H9 (cell line): ENCODE data around the gene TMCC3. TPM values are rescaled to one million over a fixed set of nuclear protein-coding genes. Genes with fewer than 3 reads are reported as not detected.

Experiments
- DNase-seq: peaks from one replicate; pipeline ENCODE4 v3.0.0-alpha.2; 2017
- H2AFZ ChIP-seq: one replicate; pipeline ENCODE4 v1.6.1; 2013; ENCODE audit warnings: mild to moderate bottlenecking, low read length, control low read depth, moderate library complexity
- H2AK5ac ChIP-seq: 2 replicates; pipeline ENCODE4 v1.6.1; 2013; ENCODE audit warnings: low read length, control low read depth, mixed read lengths; ENCODE audit not compliant: insufficient read length
- H2BK120ac ChIP-seq: one replicate; pipeline ENCODE4 v1.6.1; 2013; ENCODE audit warnings: low read depth, mild to moderate bottlenecking, low read length, control low read depth, inconsistent platforms; ENCODE audit not compliant: poor library complexity, severe bottlenecking
- H2BK12ac ChIP-seq: 2 replicates; pipeline ENCODE4 v1.6.1; 2013; ENCODE audit warnings: low read length, control low read depth, mixed read lengths, low read depth; ENCODE audit not compliant: insufficient read length
- H2BK15ac ChIP-seq: 2 replicates; pipeline ENCODE4 v1.6.1; 2013; ENCODE audit warnings: low read depth, low read length, control low read depth
- H2BK20ac ChIP-seq: one replicate; pipeline ENCODE4 v1.6.1; 2013; ENCODE audit warnings: low read depth, mild to moderate bottlenecking, low read length, control low read depth, inconsistent platforms; ENCODE audit not compliant: poor library complexity, severe bottlenecking
- H2BK5ac ChIP-seq: 2 replicates; pipeline ENCODE4 v1.6.1; 2013; ENCODE audit warnings: low read length, control low read depth, mixed read lengths; ENCODE audit not compliant: insufficient read length
- H3K14ac ChIP-seq: 2 replicates; pipeline ENCODE4 v1.6.1; 2013; ENCODE audit warnings: low read length, control low read depth; ENCODE audit not compliant: insufficient read depth
- H3K18ac ChIP-seq: 2 replicates; pipeline ENCODE4 v1.6.1; 2013; ENCODE audit warnings: low read depth, mild to moderate bottlenecking, mixed read lengths, low read length, control low read depth; ENCODE audit not compliant: insufficient read length
- H3K23ac ChIP-seq: 2 replicates; pipeline ENCODE4 v1.6.1; 2013; ENCODE audit warnings: low read length, control low read depth, mixed read lengths, low read depth; ENCODE audit not compliant: insufficient read length
- H3K23me2 ChIP-seq: 2 replicates; pipeline ENCODE4 v1.6.1; 2013; ENCODE audit warnings: low read depth, mild to moderate bottlenecking, mixed read lengths, low read length, control low read depth; ENCODE audit not compliant: insufficient read length, poor library complexity, severe bottlenecking
- H3K27ac ChIP-seq: 2 replicates; pipeline ENCODE4 v1.5.1; 2013; ENCODE audit warnings: low read length, control low read depth, mixed read lengths, low read depth; ENCODE audit not compliant: insufficient read length
- H3K27me3 ChIP-seq: 2 replicates; pipeline ENCODE4 v1.6.1; 2013; ENCODE audit warnings: low read length, control low read depth, inconsistent platforms; ENCODE audit not compliant: insufficient read depth
- H3K4ac ChIP-seq: 2 replicates; pipeline ENCODE4 v1.6.1; 2013; ENCODE audit warnings: low read depth, mild to moderate bottlenecking, control low read depth, inconsistent platforms, low read length, moderate library complexity
- H3K4me1 ChIP-seq: 2 replicates; pipeline ENCODE4 v1.6.1; 2013; ENCODE audit warnings: low read length, control low read depth, inconsistent platforms; ENCODE audit not compliant: insufficient read depth
- H3K4me2 ChIP-seq: 2 replicates; pipeline ENCODE4 v1.6.1; 2013; ENCODE audit warnings: low read length, control low read depth, mixed read lengths; ENCODE audit not compliant: insufficient read length, insufficient read depth
- H3K56ac ChIP-seq: 2 replicates; pipeline ENCODE4 v1.6.1; 2013; ENCODE audit warnings: low read depth, mild to moderate bottlenecking, mixed read lengths, low read length, control low read depth; ENCODE audit not compliant: insufficient read length
- H3K79me1 ChIP-seq: 2 replicates; pipeline ENCODE4 v1.6.1; 2013; ENCODE audit warnings: low read depth, mild to moderate bottlenecking, moderate library complexity, low read length, control low read depth, inconsistent platforms; ENCODE audit not compliant: insufficient read depth, poor library complexity, severe bottlenecking
- H3K79me2 ChIP-seq: 2 replicates; pipeline ENCODE4 v1.6.1; 2013; ENCODE audit warnings: low read length, control low read depth, inconsistent platforms; ENCODE audit not compliant: insufficient read depth
- H3K9ac ChIP-seq: 2 replicates; pipeline ENCODE4 v1.6.1; 2013; ENCODE audit warnings: low read length, control low read depth, mixed read lengths; ENCODE audit not compliant: insufficient read length; ENCODE audit errors: extremely low read depth
- H3K9me3 ChIP-seq: one replicate; pipeline ENCODE4 v1.6.1; 2013; ENCODE audit warnings: low read depth, low read length, inconsistent platforms; ENCODE audit not compliant: control insufficient read depth
- H3T11ph ChIP-seq: one replicate; pipeline ENCODE4 v1.6.1; 2013; ENCODE audit warnings: mild to moderate bottlenecking, low read length, control low read depth, inconsistent platforms
- H4K20me1 ChIP-seq: one replicate; pipeline ENCODE4 v1.6.1; 2013; ENCODE audit not compliant: control insufficient read depth, insufficient read length, insufficient read depth
- H4K5ac ChIP-seq: 2 replicates; pipeline ENCODE4 v1.6.1; 2013; ENCODE audit warnings: low read depth, mild to moderate bottlenecking, mixed read lengths, low read length, control low read depth; ENCODE audit not compliant: insufficient read length
- H4K8ac ChIP-seq: replicated peaks from 2 replicates; pipeline ENCODE4 v1.6.1; 2013; ENCODE audit warnings: low read length, control low read depth, mixed read lengths, low read depth; ENCODE audit not compliant: insufficient read length
- H4K91ac ChIP-seq: 2 replicates; pipeline ENCODE4 v1.6.1; 2013; ENCODE audit warnings: low read depth, mild to moderate bottlenecking, moderate library complexity, mixed read lengths, low read length, control low read depth; ENCODE audit not compliant: insufficient read length
- H3K27ac Mint-ChIP-seq, 3 experiments: 2 replicates in 2 of 3; 3 replicates in 1 of 3; pipeline ENCODE4 v1.8.0; 2020 to 2021; ENCODE audit warnings: mixed read lengths in 3 of 3, mild to moderate bottlenecking in 1 of 3, moderate library complexity in 1 of 3
- H3K27me3 Mint-ChIP-seq: 2 replicates; pipeline ENCODE4 v1.8.0; 2021; ENCODE audit warnings: low read depth, mild to moderate bottlenecking, moderate library complexity, mixed read lengths
- H3K36me3 Mint-ChIP-seq, 3 experiments: 2 replicates in 2 of 3; 3 replicates in 1 of 3; pipeline ENCODE4 v1.8.0; 2020 to 2021; ENCODE audit warnings: low read depth in 3 of 3, mixed read lengths in 3 of 3; ENCODE audit not compliant: insufficient read depth in 1 of 3
- H3K4me1 Mint-ChIP-seq, 2 experiments: 2 replicates each; pipeline ENCODE4 v1.8.0; 2020; ENCODE audit warnings: mixed read lengths in 2 of 2
- H3K4me3 Mint-ChIP-seq, 2 experiments: 2 replicates in 1 of 2; 3 replicates in 1 of 2; pipeline ENCODE4 v1.8.0; 2020 to 2021; ENCODE audit warnings: mild to moderate bottlenecking in 2 of 2, mixed read lengths in 2 of 2, moderate library complexity in 1 of 2
- H3K9me3 Mint-ChIP-seq, 2 experiments: 2 replicates in 1 of 2; 3 replicates in 1 of 2; pipeline ENCODE4 v1.8.0; 2020; ENCODE audit warnings: mild to moderate bottlenecking in 2 of 2, mixed read lengths in 2 of 2, moderate library complexity in 1 of 2
- CTCF ChIP-seq: fragments of 200-600 bp; sonication (generic); conservative IDR thresholded peaks from 3 replicates; pipeline ENCODE4 v1.8.0; 2021; ENCODE audit warnings: antibody characterized with exemption, mild to moderate bottlenecking
- WGBS: extraction: QIAGEN DNeasy Blood & Tissue Kit; methylation state at CpG from one replicate; pipeline ENCODE4 v1.1.7; 2013; ENCODE audit warnings: missing lambda C conversion rate, low lambda C conversion rate, mixed read lengths; ENCODE audit not compliant: insufficient read length; ENCODE audit errors: extremely low coverage; 5-methylcytosine and 5-hydroxymethylcytosine counted together
- total RNA-seq: library from RNA; stranded (reverse); gene quantifications from 2 replicates; pipeline ENCODE4 v1.2.1, GENCODE V29; 2021

TMCC3 gene
- total RNA-seq, 1 experiment from 2014 or later = 0.87 TPM

GRCh38 chr12:94673496-94673895 is 23.1 kb upstream of the TMCC3 start:
- DNase-seq = no peak
- Histone ChIP-seq H2AK5ac (no peak overlapping the region), H2BK5ac (no peak overlapping the region), H3K9ac (no peak overlapping the region), H3K23me2 (no peaks in the 10 kb centered on the region), H2BK20ac (no peak overlapping the region), H2BK120ac (no peak overlapping the region), H3K79me1 (no peaks in the 10 kb centered on the region), H3K18ac (no peak overlapping the region), H3K4ac (no peak overlapping the region), H2BK15ac (no peak overlapping the region), H2BK12ac (no peak overlapping the region), H3K56ac (no peak overlapping the region), H3K27ac (no peak overlapping the region), H3K79me2 (no peaks in the 10 kb centered on the region), H3K9me3 (no peaks in the 10 kb centered on the region), H3K23ac (no peak overlapping the region), H3K4me1 (peaks cover 4% of the 10 kb centered on the region; the same call in 1 of the 2 replicates), H3K14ac (no peak overlapping the region), H3K27me3 (no peaks in the 10 kb centered on the region), H2AFZ (no peak overlapping the region), H4K5ac (no peak overlapping the region), H3K4me2 (no peak overlapping the region), H4K20me1 (no peaks in the 10 kb centered on the region), H4K8ac (no peak overlapping the region), H4K91ac (no peak overlapping the region), H3T11ph (no peak overlapping the region)
- no CpG with 5 or more reads among the region's 4 CpGs for WGBS
- Mint-ChIP-seq H3K9me3 (no peaks in the 10 kb centered on the region), H3K4me1 (peaks cover 8 to 13% of the 10 kb centered on the region in 2 experiments), H3K4me3 (no peak overlapping the region), H3K27ac (no peak overlapping the region), H3K36me3 (no peaks in the 10 kb centered on the region), H3K27me3 (no peaks in the 10 kb centered on the region; the same call in 1 of the 2 replicates)
- no peak for TF ChIP-seq CTCF
